ENCODE results near the gene AGPAT1. TPM values are rescaled to one million over a fixed set of nuclear protein-coding genes. Genes with fewer than 3 reads are reported as not detected.
"Not testable (repeated sequence)": the region's sequence is repeated elsewhere in the genome, so short reads cannot be mapped to it uniquely, and the experiment has no call there.

The AGPAT1 gene
- total RNA-seq, 2 experiments from 2014 or later, result 24.5 to 28.1 TPM

DNA sequence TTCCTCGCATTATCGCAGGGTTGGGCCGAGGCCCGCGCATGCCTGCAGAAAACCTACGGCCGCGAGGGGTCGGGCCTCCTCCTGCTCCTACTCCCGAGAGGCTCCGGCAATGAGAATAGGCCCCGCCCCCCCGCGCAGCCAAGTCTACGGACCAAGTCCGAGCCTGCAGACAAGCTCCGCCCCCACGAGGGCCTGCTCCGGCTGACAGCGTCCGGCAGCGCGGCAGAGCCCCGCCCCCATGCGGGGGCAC is 19.7 kb upstream of the AGPAT1 start:
- Histone ChIP-seq H3K9me2 (ENCODE audit: insufficient read depth, low read length) (no peaks in the 10 kb centered on the region), H3K36me3 (ENCODE audit: insufficient read depth, low read length) (no peaks in the 10 kb centered on the region), H3K9me3 (ENCODE audit: low read length) (no peaks in the 10 kb centered on the region), H3K4me1 (ENCODE audit: insufficient read depth, low read length, poor library complexity, severe bottlenecking) (peaks cover 51% of the 10 kb centered on the region), H3K4me2 (ENCODE audit: low read length) (peak overlapping the region; percentile 86), H4K20me1 (ENCODE audit: insufficient read depth, low read length) (no peaks in the 10 kb centered on the region), H3K79me2 (ENCODE audit: insufficient read depth, low read depth, low read length) (peaks cover 19% of the 10 kb centered on the region; the same call in 1 of the 2 replicates), H3K27ac (ENCODE audit: low read depth, low read length, poor library complexity, severe bottlenecking) (peak overlapping the region; percentile 79), H2AFZ (ENCODE audit: low read length) (0 out of 2 replicates have a peak overlapping the region, but pooled peaks have one; percentile 59), H3K4me3 (ENCODE audit: low read depth, low read length, poor library complexity, severe bottlenecking) (peak overlapping the region; percentile 79)
- TF ChIP-seq, protein P1, sequence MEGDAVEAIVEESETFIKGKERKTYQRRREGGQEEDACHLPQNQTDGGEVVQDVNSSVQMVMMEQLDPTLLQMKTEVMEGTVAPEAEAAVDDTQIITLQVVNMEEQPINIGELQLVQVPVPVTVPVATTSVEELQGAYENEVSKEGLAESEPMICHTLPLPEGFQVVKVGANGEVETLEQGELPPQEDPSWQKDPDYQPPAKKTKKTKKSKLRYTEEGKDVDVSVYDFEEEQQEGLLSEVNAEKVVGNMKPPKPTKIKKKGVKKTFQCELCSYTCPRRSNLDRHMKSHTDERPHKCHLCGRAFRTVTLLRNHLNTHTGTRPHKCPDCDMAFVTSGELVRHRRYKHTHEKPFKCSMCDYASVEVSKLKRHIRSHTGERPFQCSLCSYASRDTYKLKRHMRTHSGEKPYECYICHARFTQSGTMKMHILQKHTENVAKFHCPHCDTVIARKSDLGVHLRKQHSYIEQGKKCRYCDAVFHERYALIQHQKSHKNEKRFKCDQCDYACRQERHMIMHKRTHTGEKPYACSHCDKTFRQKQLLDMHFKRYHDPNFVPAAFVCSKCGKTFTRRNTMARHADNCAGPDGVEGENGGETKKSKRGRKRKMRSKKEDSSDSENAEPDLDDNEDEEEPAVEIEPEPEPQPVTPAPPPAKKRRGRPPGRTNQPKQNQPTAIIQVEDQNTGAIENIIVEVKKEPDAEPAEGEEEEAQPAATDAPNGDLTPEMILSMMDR (conservative IDR thresholded peaks at IDR 0.05; ENCODE audit: low read length), result no peak
- TF ChIP-seq EZH2phosphoT487 (IDR thresholded peaks at IDR 0.05; ENCODE audit: borderline replicate concordance, low read depth, low read length), result no peak
- ChIA-PET CTCF (ENCODE audit: unreplicated experiment) (no interaction called here), POLR2A (interaction anchor here (0.5 to 1.2 kb wide), 3 partner anchors 16 to 67 kb away, joined by 4 to 5 read pairs (median 5); partner anchors contain the start of gene ATF6B)
- intact Hi-C loops (cut with micrococcal nuclease; ENCODE audit: unreplicated experiment), result loop anchor here (1.0 to 2.0 kb wide), 6 partner anchors 17 to 297 kb away; partner anchors contain the start of genes NOTCH4, PPT2 and RNF5
- peak; percentile 100 for DNase-seq (ENCODE audit: low spot score)
- BruUV-seq (replicated peaks), result no TSS peak

DNA sequence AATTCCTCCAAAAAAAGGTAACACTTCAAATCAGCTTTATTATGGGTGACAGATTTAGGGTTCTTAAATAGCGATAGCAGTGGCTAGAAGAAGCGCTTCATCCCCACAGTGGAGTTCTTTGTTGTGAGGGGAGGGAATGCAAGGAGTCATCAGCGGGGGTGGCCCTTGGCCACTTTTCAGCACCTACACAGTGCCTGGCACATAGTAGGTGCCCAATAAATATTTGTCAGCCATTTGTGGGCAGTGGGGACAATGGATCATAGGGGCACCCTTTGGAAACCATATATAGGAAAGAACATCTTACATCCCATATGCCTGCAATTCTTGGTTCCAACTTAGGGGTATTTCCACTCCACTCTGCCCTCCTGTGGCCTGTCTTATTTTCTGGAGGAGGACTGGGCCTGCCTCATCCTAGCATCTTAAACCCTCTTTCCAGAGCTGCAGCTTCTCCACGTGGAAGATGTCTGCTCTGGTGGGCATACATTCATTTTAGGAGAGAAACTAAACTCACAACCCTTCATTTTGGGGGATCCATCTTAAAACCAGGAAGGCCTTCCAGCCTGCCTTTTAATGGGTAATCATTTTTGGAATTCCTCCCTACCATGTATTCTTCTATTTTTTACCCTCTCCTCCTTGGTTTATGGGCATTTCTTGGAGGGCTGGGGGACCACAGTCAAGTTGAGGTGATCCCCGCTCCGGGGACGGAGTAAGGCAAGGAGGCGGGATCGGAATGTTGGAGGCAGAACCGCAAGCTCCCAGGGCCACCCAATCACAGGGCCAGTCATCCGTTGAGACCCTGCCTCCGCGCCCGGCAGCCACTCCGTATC is 19.2 kb upstream of the AGPAT1 start:
- BruUV-seq (replicated peaks), result TSS peak; percentile 52
- DNase-seq (ENCODE audit: low spot score), result peak; percentile 71
- Histone ChIP-seq H3K27ac (ENCODE audit: low read depth, low read length, poor library complexity, severe bottlenecking) (peak overlapping the region; percentile 79), H3K9me3 (ENCODE audit: low read length) (no peaks in the 10 kb centered on the region), H4K20me1 (ENCODE audit: insufficient read depth, low read length) (no peaks in the 10 kb centered on the region), H3K4me3 (ENCODE audit: low read depth, low read length, poor library complexity, severe bottlenecking) (peak overlapping the region; percentile 79), H3K4me2 (ENCODE audit: low read length) (peak overlapping the region; percentile 86), H3K9me2 (ENCODE audit: insufficient read depth, low read length) (no peaks in the 10 kb centered on the region), H3K79me2 (ENCODE audit: insufficient read depth, low read depth, low read length) (peaks cover 19% of the 10 kb centered on the region; the same call in 1 of the 2 replicates), H2AFZ (ENCODE audit: low read length) (peak overlapping the region; percentile 45; the same call in 1 of the 2 replicates), H3K36me3 (ENCODE audit: insufficient read depth, low read length) (no peaks in the 10 kb centered on the region), H3K4me1 (ENCODE audit: insufficient read depth, low read length, poor library complexity, severe bottlenecking) (peaks cover 54% of the 10 kb centered on the region)
- POLR2A ChIA-PET, result interaction anchor here (0.5 to 1.2 kb wide), 3 partner anchors 16 to 67 kb away, joined by 4 to 5 read pairs (median 5); partner anchors contain the start of gene ATF6B
- intact Hi-C loops (cut with micrococcal nuclease; ENCODE audit: unreplicated experiment), result loop anchor here (1.0 to 2.0 kb wide), 6 partner anchors 17 to 297 kb away; partner anchors contain the start of genes NOTCH4, PPT2 and RNF5
- CTCF ChIA-PET (ENCODE audit: unreplicated experiment), result no interaction called here
- TF ChIP-seq, protein P1 (conservative IDR thresholded peaks at IDR 0.05; ENCODE audit: low read length), result peak; percentile 81
- TF ChIP-seq EZH2phosphoT487 (IDR thresholded peaks at IDR 0.05; ENCODE audit: borderline replicate concordance, low read depth, low read length), result no peak

DNA sequence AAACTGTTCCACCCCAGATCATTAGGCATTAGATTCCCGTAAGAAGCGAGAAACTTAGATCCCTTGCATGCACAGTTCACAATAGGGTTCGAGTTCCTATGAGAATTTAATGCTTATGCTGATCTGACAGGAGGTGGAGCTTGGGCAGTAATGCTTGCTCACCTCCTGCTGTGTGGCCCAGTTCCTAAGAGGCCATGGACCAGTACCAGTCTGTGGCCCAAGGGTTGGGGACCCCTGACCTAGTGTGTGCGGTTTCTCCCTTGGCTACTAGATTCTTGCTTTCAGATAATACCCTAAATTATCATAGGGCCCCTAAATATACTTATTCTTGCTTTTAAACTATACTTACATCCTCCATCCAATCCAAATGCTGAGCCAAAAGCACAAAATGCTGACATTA is 18.5 kb upstream of the AGPAT1 start:
- H3K27ac ChIP-seq (ENCODE audit: low read depth, low read length, poor library complexity, severe bottlenecking), result peak overlapping the region; percentile 79
- no peaks in the 10 kb centered on the region for H3K9me3 ChIP-seq (ENCODE audit: low read length)
- H3K4me2 ChIP-seq (ENCODE audit: low read length), result peak overlapping the region; percentile 86
- no peaks in the 10 kb centered on the region for H3K9me2 ChIP-seq (ENCODE audit: insufficient read depth, low read length)
- intact Hi-C loops (cut with micrococcal nuclease; ENCODE audit: unreplicated experiment), result loop anchor here (2.0 kb wide), 2 partner anchors 30 to 76 kb away; partner anchors contain the start of gene NOTCH4
- H3K4me3 ChIP-seq (ENCODE audit: low read depth, low read length, poor library complexity, severe bottlenecking), result peak overlapping the region; percentile 79
- BruUV-seq (replicated peaks), result no TSS peak
- H2AFZ ChIP-seq (ENCODE audit: low read length), result no peak overlapping the region
- H3K4me1 ChIP-seq (ENCODE audit: insufficient read depth, low read length, poor library complexity, severe bottlenecking), result peaks cover 55% of the 10 kb centered on the region
- no peaks in the 10 kb centered on the region for H3K36me3 ChIP-seq (ENCODE audit: insufficient read depth, low read length)
- TF ChIP-seq EZH2phosphoT487 (IDR thresholded peaks at IDR 0.05; ENCODE audit: borderline replicate concordance, low read depth, low read length), result no peak
- TF ChIP-seq, protein P1 (conservative IDR thresholded peaks at IDR 0.05; ENCODE audit: low read length), result no peak
- no peak for DNase-seq (ENCODE audit: low spot score)
- POLR2A ChIA-PET, result no interaction called here
- CTCF ChIA-PET (ENCODE audit: unreplicated experiment), result no interaction called here
- no peaks in the 10 kb centered on the region for H4K20me1 ChIP-seq (ENCODE audit: insufficient read depth, low read length)
- H3K79me2 ChIP-seq (ENCODE audit: insufficient read depth, low read depth, low read length), result peaks cover 23% of the 10 kb centered on the region; the same call in 1 of the 2 replicates

DNA sequence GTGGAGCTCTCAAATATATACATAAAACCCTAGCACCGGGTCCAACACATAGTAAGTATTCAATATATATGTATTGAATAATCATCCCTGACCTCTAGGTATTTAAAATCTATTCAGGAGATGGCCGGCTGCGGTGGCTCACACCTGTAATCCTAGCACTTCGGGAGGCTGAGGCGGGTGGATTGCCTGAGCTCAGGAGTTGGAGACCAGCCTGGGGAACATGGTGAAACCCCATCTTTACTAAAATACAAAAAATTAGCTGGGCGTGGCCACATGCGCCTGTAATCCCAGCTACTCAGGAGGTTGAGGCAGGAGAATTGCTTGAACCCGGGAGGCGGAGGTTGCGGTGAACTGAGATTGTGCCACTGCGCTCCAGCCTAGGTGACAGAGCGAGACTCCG is 17.2 kb upstream of the AGPAT1 start:
- BruUV-seq (replicated peaks); H4K20me1 ChIP-seq (ENCODE audit: insufficient read depth, low read length); H3K9me3 ChIP-seq (ENCODE audit: low read length); H3K9me2 ChIP-seq (ENCODE audit: insufficient read depth, low read length); intact Hi-C loops (cut with micrococcal nuclease; ENCODE audit: unreplicated experiment); H3K36me3 ChIP-seq (ENCODE audit: insufficient read depth, low read length); DNase-seq (ENCODE audit: low spot score): not testable (repeated sequence)
- ChIA-PET CTCF (ENCODE audit: unreplicated experiment) (interaction anchor here (0.6 to 1.2 kb wide), 4 partner anchors 16 to 661 kb away, joined by 3 to 6 read pairs (median 3); partner anchors contain the start of gene FKBPL), POLR2A (interaction anchor here (0.8 to 1.6 kb wide), 7 partner anchors 12 to 527 kb away, joined by 3 to 5 read pairs (median 4); partner anchors contain the start of genes AGPAT1, ATF6B and CSNK2B)
- Histone ChIP-seq H2AFZ (ENCODE audit: low read length) (peak overlapping the region; percentile 3; the same call in 1 of the 2 replicates), H3K4me1 (ENCODE audit: insufficient read depth, low read length, poor library complexity, severe bottlenecking) (peaks cover 66% of the 10 kb centered on the region), H3K4me2 (ENCODE audit: low read length) (peak overlapping the region; percentile 86), H3K4me3 (ENCODE audit: low read depth, low read length, poor library complexity, severe bottlenecking) (peak overlapping the region; percentile 92), H3K79me2 (ENCODE audit: insufficient read depth, low read depth, low read length) (peaks cover 31% of the 10 kb centered on the region; the same call in 1 of the 2 replicates), H3K27ac (ENCODE audit: low read depth, low read length, poor library complexity, severe bottlenecking) (peak overlapping the region; percentile 79)
